NT2/D1 (cell line): Measurements from ENCODE around the gene KANK2.
A peak's percentile ranks its signal among the peaks of the same experiment; 100 is the strongest.

ENCODE experiments used
- DNase-seq: peaks from one replicate; pipeline ENCODE4 v3.0.0-alpha.2; 2011; ENCODE audit warnings: low read depth, low spot score
- H3K27me3 ChIP-seq: 2 replicates; pipeline ENCODE4 v1.6.0; 2011; ENCODE audit warnings: mild to moderate bottlenecking; ENCODE audit not compliant: insufficient read length, insufficient read depth
- H3K36me3 ChIP-seq: 2 replicates; pipeline ENCODE4 v1.6.1; 2011; ENCODE audit warnings: mild to moderate bottlenecking, low read length, mixed read lengths; ENCODE audit not compliant: insufficient read depth, insufficient read length
- H3K4me1 ChIP-seq: 2 replicates; pipeline ENCODE4 v1.5.1; 2011; ENCODE audit not compliant: insufficient read depth, insufficient read length
- H3K4me3 ChIP-seq: 2 replicates; pipeline ENCODE4 v1.5.1; 2011; ENCODE audit warnings: low read depth; ENCODE audit not compliant: insufficient read length
- H3K9ac ChIP-seq: 2 replicates; pipeline ENCODE4 v1.6.0; 2011; ENCODE audit warnings: low read depth; ENCODE audit not compliant: insufficient read length
- H3K9me3 ChIP-seq: 2 replicates; pipeline ENCODE4 v1.5.1; 2011; ENCODE audit warnings: mild to moderate bottlenecking, low read length; ENCODE audit not compliant: insufficient read depth
- SUZ12 ChIP-seq: IDR thresholded peaks from 2 replicates; pipeline ENCODE4 v1.6.1; 2011; ENCODE audit not compliant: insufficient read length, insufficient read depth; ENCODE audit errors: extremely low read depth
- YY1 ChIP-seq: IDR thresholded peaks from 2 replicates; pipeline ENCODE4 v1.6.1; 2011; ENCODE audit not compliant: insufficient read length, insufficient read depth
- ZNF274 ChIP-seq: IDR thresholded peaks from 2 replicates; pipeline ENCODE4 v1.6.1; 2011; ENCODE audit warnings: mild to moderate bottlenecking, low read depth, low read length

Gene KANK2

DNA sequence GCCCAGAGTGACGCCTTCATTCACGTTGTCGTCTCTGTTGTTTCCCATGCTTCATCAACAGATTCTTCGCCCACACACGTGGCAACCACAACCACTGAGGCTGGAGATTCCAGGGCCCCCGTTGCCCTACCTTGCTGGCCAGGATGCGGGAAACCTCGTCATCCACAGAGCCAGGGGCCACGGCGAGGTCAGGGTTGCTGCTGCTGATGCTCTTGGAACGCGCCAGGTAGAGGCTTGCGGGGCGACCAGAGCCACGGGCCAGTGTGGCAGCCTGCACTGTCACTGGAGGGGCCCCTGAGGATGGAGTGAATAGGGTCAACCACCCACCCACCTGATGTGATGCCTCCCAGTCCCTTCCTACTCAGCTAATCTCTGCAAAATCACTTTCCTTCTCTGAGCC is 35.7 kb upstream of the KANK2 start:
- peaks cover 19% of the 10 kb centered on the region for H3K4me1 ChIP-seq
- no peak for DNase-seq
- TF ChIP-seq ZNF274 = no peak
- TF ChIP-seq SUZ12 = no peak
- TF ChIP-seq YY1 = no peak
- no peaks in the 10 kb centered on the region for H3K9me3 ChIP-seq
- H3K9ac ChIP-seq = no peak overlapping the region
- peaks cover 44% of the 10 kb centered on the region for H3K36me3 ChIP-seq
- H3K4me3 ChIP-seq = no peak overlapping the region
- no peaks in the 10 kb centered on the region for H3K27me3 ChIP-seq

DNA sequence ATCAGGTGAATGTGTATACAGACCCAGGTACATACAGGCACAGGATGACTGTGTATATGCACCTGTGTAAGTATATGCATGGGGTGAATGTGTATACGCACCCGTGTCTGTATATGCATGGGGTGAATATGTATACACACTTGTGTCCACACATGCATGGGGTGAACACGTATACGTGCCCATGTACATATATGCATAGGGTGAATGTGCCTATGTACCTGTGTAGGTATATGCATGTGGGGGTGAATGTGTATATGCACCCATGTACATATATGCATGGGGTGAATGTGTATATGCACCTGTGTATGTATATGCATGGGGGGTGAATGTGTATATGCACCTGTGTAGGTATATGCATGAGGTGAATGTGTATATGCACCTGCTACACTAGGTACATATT is 35.2 kb upstream of the KANK2 start:
- Histone ChIP-seq H3K9me3 (no peaks in the 10 kb centered on the region), H3K9ac (no peak overlapping the region), H3K4me1 (peaks cover 20% of the 10 kb centered on the region), H3K36me3 (peaks cover 39% of the 10 kb centered on the region), H3K27me3 (no peaks in the 10 kb centered on the region), H3K4me3 (no peak overlapping the region)
- TF ChIP-seq SUZ12 (no peak), ZNF274 (no peak), YY1 (no peak)
- DNase-seq = no peak

DNA sequence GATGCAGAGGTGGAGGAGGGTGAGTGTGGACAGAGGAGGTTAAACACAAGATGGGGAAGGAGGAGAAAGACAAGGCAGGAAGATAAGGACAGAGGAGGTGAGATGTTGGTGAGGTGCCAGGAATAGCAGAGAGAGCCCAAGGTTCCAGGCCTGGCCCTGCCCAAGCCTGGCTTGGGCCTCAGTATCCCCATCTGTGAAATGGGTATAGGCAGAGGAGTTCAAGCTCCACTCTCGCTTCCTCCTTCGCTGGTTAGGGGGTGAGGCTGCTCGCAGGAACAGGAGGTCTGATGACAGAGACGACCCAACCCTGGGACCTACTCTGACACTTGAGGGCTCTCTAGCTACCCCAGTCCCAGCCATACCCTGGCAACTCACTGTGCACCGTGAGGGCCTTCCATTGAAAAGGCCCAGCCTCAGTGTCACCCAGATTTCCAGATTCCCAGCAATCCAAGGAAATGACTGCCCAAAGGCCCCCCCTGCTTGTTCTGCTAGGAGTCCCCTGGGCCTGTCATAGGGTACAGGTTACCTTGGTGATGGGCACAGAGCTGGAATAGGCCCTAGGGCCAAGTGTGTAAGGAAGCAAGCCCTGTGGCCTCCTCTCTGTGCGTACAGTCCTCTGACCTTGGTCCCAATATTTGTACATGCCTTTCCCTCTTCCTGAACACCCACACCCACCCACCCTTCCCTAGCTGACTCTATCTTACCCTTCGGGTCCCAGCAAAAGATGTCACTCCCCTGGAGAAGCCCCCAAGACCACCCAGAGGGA is 33.5 kb upstream of the KANK2 start:
- H3K9ac ChIP-seq = no peak overlapping the region
- TF ChIP-seq SUZ12 (no peak), YY1 (no peak), ZNF274 (no peak)
- H3K9me3 ChIP-seq = no peaks in the 10 kb centered on the region
- no peaks in the 10 kb centered on the region for H3K27me3 ChIP-seq
- H3K36me3 ChIP-seq = peaks cover 36% of the 10 kb centered on the region
- H3K4me1 ChIP-seq = peaks cover 10% of the 10 kb centered on the region
- DNase-seq = no peak
- H3K4me3 ChIP-seq = no peak overlapping the region

DNA sequence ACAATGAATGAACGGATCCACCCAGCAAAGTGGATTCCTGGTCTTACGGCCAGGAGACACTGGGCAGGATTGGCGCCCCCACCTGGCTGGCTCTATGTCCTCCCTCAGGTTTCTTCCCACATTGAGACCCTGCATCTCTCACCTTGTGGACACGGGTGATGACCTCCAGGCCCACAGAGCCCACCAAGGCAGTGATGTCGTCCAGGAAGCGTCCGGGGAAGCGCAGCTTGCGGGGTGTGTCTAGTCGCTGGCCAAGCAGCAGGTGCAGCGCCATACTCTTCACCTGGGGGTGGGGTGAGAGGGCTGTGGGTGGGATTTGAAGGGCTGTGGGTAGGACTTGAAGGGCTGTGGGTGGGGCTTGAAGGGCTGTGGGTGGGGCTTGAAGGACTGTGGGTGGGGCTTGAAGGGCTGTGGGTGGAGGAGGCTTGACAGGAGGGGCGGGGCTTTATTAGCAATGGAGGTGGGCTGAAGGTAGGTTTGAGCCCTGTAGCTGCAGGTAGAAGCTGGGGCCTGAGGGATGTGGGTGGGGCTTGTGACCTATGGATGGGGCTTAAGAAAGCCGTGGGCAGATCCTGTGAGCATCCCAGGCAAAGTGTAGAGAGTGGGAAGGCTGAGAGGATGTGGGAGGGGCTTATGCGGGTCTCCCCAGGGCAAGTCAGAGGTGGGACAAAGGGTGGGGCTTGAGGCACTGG is 30.0 kb upstream of the KANK2 start:
- Histone ChIP-seq H3K36me3 (peaks cover 33% of the 10 kb centered on the region), H3K4me3 (no peak overlapping the region), H3K4me1 (peaks cover 10% of the 10 kb centered on the region), H3K9ac (no peak overlapping the region), H3K27me3 (no peaks in the 10 kb centered on the region), H3K9me3 (no peaks in the 10 kb centered on the region)
- DNase-seq = peak; percentile 72
- TF ChIP-seq YY1 (no peak), SUZ12 (no peak), ZNF274 (no peak)

DNA sequence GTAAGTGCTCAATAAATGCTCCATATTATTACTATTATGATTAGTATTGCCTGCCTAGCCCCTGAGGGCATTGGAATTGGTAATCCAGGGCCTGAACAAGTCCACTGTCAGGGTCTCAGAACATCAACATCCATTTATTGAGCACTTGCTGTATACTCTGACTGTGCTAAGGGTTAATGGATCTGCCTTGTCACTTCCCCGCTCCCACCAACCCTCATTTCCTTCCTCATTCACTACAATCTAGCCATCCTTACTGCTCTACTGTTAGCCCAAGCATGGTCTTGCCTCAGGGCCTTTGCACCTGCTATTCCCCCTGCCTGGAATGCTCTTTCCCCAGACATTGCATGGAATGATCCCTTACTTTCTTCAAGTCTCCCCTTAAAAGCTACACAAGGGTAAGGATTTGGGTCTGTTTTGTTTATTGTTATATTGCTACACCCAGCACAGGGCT is 29.4 kb upstream of the KANK2 start:
- TF ChIP-seq ZNF274 = no peak
- no peak for TF ChIP-seq SUZ12
- no peak for TF ChIP-seq YY1
- 0 out of 2 replicates have a peak, but pooled peaks cover 2% of the 10 kb centered on the region for H3K9me3 ChIP-seq
- H3K27me3 ChIP-seq = no peaks in the 10 kb centered on the region
- peaks cover 10% of the 10 kb centered on the region for H3K4me1 ChIP-seq
- no peak overlapping the region for H3K9ac ChIP-seq
- no peak overlapping the region for H3K4me3 ChIP-seq
- DNase-seq = no peak
- peaks cover 33% of the 10 kb centered on the region for H3K36me3 ChIP-seq

DNA sequence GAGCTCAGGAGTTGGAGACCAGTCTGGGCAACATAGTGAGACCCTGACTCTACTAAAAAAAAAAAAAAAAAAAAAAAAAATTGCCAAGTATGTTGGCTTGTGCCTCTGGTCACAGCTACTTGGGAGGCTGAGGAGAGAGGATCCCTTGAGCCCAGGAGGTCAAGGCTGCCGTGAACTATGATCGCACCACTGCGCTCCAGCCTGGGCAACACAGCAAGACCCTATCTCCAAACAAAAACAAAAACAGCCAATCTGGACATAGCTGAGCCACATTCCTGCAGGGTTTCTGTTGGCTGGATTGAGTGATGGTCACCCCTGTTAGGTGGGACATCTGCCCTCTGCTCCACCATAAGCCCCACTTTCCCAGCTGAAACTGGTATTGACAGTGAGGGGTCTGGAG is 28.5 kb upstream of the KANK2 start:
- DNase-seq = no peak
- H3K36me3 ChIP-seq = peaks cover 30% of the 10 kb centered on the region
- peaks cover 11% of the 10 kb centered on the region; the same call in 1 of the 2 replicates for H3K9me3 ChIP-seq
- H3K4me1 ChIP-seq = peaks cover 10% of the 10 kb centered on the region
- no peak for TF ChIP-seq SUZ12
- TF ChIP-seq YY1 = no peak
- no peak for TF ChIP-seq ZNF274
- no peak overlapping the region for H3K9ac ChIP-seq
- H3K27me3 ChIP-seq = no peaks in the 10 kb centered on the region
- H3K4me3 ChIP-seq = no peak overlapping the region

DNA sequence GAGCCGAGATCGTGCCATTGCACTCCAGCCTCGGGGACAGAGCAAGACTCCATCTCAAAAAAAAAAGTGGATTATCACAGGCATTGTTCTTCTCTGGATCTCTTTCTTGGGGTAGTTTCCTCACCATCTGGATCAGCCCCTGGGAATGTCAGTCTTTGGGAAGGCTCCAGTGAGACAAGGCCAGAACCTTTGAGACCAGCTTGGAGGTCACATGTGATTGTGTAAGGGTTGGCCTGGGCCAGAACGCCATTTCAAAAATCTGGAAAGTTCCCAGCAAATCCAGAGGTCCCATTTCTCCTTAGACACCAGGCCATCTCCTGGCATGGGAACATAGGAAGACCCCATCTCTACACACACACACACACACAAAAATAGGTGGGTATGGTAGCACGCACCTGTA is 27.8 kb upstream of the KANK2 start:
- no peak for DNase-seq
- no peak overlapping the region for H3K4me3 ChIP-seq
- H3K27me3 ChIP-seq = no peaks in the 10 kb centered on the region
- peaks cover 24% of the 10 kb centered on the region for H3K36me3 ChIP-seq
- no peak overlapping the region for H3K9ac ChIP-seq
- H3K4me1 ChIP-seq = peaks cover 10% of the 10 kb centered on the region
- H3K9me3 ChIP-seq = peaks cover 11% of the 10 kb centered on the region; the same call in 1 of the 2 replicates
- TF ChIP-seq YY1 (no peak), ZNF274 (no peak), SUZ12 (no peak)
